ENCODE measurements around the gene C4BPB.

DNA sequence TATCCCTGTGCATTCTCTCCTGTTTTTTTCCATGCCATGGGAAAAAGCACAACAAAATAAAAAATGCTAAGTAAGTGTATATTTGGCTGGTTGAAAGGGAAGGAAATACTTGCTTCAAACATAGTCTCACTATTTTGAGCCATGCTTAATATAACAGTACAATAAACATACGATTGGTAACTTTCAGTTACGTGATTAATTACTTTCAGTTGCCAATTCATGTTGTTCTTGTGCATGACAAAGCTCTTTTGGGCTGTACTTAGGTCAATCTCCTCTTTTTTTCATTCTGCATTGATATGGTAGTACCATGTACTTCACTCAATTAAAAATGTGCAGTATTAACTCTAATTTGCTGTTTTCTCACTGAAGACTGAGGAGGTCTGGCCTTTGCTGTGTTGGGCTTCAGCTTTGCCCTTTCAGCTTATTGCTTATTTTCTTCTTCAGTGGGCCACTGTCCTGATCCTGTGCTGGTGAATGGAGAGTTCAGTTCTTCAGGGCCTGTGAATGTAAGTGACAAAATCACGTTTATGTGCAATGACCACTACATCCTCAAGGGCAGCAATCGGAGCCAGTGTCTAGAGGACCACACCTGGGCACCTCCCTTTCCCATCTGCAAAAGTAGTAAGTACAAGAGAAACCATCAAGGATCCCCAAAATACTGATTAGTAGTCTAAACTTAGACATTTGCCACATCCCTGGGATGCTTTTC, 2.7 kb downstream of the C4BPB start:
- no peak for TF ChIP-seq POLR2A (IDR thresholded peaks at IDR 0.05; ENCODE audit: low read depth, low read length)
- no peak for TF ChIP-seq MXI1 (IDR thresholded peaks at IDR 0.05; ENCODE audit: borderline replicate concordance, low read depth, low read length)
- TF ChIP-seq, protein P1, sequence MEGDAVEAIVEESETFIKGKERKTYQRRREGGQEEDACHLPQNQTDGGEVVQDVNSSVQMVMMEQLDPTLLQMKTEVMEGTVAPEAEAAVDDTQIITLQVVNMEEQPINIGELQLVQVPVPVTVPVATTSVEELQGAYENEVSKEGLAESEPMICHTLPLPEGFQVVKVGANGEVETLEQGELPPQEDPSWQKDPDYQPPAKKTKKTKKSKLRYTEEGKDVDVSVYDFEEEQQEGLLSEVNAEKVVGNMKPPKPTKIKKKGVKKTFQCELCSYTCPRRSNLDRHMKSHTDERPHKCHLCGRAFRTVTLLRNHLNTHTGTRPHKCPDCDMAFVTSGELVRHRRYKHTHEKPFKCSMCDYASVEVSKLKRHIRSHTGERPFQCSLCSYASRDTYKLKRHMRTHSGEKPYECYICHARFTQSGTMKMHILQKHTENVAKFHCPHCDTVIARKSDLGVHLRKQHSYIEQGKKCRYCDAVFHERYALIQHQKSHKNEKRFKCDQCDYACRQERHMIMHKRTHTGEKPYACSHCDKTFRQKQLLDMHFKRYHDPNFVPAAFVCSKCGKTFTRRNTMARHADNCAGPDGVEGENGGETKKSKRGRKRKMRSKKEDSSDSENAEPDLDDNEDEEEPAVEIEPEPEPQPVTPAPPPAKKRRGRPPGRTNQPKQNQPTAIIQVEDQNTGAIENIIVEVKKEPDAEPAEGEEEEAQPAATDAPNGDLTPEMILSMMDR (conservative IDR thresholded peaks at IDR 0.05; ENCODE audit: low read depth, low read length) = no peak
- TF ChIP-seq BHLHE40 (IDR thresholded peaks at IDR 0.05; ENCODE audit: low read depth, low read length) = no peak
- no peak for TF ChIP-seq MAFK (IDR thresholded peaks at IDR 0.05; ENCODE audit: low read depth, low read length)
- no peak for TF ChIP-seq SMC3 (IDR thresholded peaks at IDR 0.05; ENCODE audit: low read depth, low read length)
- no peak for TF ChIP-seq CEBPB (IDR thresholded peaks at IDR 0.05; ENCODE audit: low read depth, low read length)
- no peak for TF ChIP-seq RAD21 (IDR thresholded peaks at IDR 0.05; ENCODE audit: low read length)
- TF ChIP-seq, protein P2, sequence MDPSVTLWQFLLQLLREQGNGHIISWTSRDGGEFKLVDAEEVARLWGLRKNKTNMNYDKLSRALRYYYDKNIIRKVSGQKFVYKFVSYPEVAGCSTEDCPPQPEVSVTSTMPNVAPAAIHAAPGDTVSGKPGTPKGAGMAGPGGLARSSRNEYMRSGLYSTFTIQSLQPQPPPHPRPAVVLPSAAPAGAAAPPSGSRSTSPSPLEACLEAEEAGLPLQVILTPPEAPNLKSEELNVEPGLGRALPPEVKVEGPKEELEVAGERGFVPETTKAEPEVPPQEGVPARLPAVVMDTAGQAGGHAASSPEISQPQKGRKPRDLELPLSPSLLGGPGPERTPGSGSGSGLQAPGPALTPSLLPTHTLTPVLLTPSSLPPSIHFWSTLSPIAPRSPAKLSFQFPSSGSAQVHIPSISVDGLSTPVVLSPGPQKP (IDR thresholded peaks at IDR 0.05; ENCODE audit: borderline replicate concordance, low read depth, low read length) = no peak
